ENCODE measurements around the gene RNPEP. TPM values are rescaled to one million over a fixed set of nuclear protein-coding genes. Genes with fewer than 3 reads are reported as not detected.

The RNPEP gene
- total and polyA plus RNA-seq, 2 experiments from 2014 or later: 57.9 to 74.2 TPM

GRCh38 chr1:201946224-201946908, 36.1 kb upstream of the RNPEP start, which contains the start of gene LMOD1:
TSS of gene LMOD1 (minus strand) at chr1:201946548. CDS start at chr1:201946340, 208 bp downstream.
- Histone ChIP-seq H3K4me2 (peak within 1 kb of the TSS; percentile 78), H3K27ac (peak within 1 kb of the TSS; percentile 89), H3K79me2 (peaks cover 5% of the 10 kb centered on the region), H3K4me1 (ENCODE audit: insufficient read depth) (no peaks in the 10 kb centered on the region), H2AFZ (peak within 1 kb of the TSS; percentile 22), H3K27me3 (peaks cover 5% of the 10 kb centered on the region), H3K9me3 (ENCODE audit: low read depth) (no peaks in the 10 kb centered on the region), H3K9me2 (replicated peaks; ENCODE audit: insufficient read depth) (no peaks in the 10 kb centered on the region), H3K4me3 (peak within 1 kb of the TSS; percentile 21), H3K36me3 (replicated peaks; ENCODE audit: insufficient read depth, low read depth) (no peaks in the 10 kb centered on the region), H4K20me1 (ENCODE audit: insufficient read depth, poor library complexity, severe bottlenecking) (no peaks in the 10 kb centered on the region)
- WGBS (ENCODE audit: low lambda C conversion rate, missing lambda C conversion rate): 6% methylated on average over 28 of the region's 28 CpGs
- DNase-seq (ENCODE audit: low spot score): peak; percentile 90
- TF ChIP-seq CTCF (IDR thresholded peaks at IDR 0.05; ENCODE audit: poor library complexity) (no peak), EZH2 (IDR thresholded peaks at IDR 0.05; ENCODE audit: borderline replicate concordance) (no peak), EZH2phosphoT487 (IDR thresholded peaks at IDR 0.05; ENCODE audit: low read depth, severe bottlenecking, unreplicated experiment) (no peak)

GRCh38 chr1:201947697-201948008, 34.8 kb upstream of the RNPEP start:
- no peak for DNase-seq (ENCODE audit: low spot score)
- WGBS (ENCODE audit: low lambda C conversion rate, missing lambda C conversion rate): 61% methylated on average over 3 of the region's 3 CpGs
- H2AFZ ChIP-seq: no peak overlapping the region
- peak overlapping the region; percentile 89 for H3K27ac ChIP-seq
- TF ChIP-seq EZH2phosphoT487 (IDR thresholded peaks at IDR 0.05; ENCODE audit: low read depth, severe bottlenecking, unreplicated experiment) (no peak), CTCF (IDR thresholded peaks at IDR 0.05; ENCODE audit: poor library complexity) (no peak), EZH2 (IDR thresholded peaks at IDR 0.05; ENCODE audit: borderline replicate concordance) (no peak)
- H3K4me1 ChIP-seq (ENCODE audit: insufficient read depth): no peaks in the 10 kb centered on the region
- H3K36me3 ChIP-seq (replicated peaks; ENCODE audit: insufficient read depth, low read depth): no peaks in the 10 kb centered on the region
- peak overlapping the region; percentile 78 for H3K4me2 ChIP-seq
- H4K20me1 ChIP-seq (ENCODE audit: insufficient read depth, poor library complexity, severe bottlenecking): no peaks in the 10 kb centered on the region
- H3K9me3 ChIP-seq (ENCODE audit: low read depth): no peaks in the 10 kb centered on the region
- peaks cover 5% of the 10 kb centered on the region for H3K27me3 ChIP-seq
- peaks cover 5% of the 10 kb centered on the region for H3K79me2 ChIP-seq
- H3K4me3 ChIP-seq: no peak overlapping the region
- H3K9me2 ChIP-seq (replicated peaks; ENCODE audit: insufficient read depth): no peaks in the 10 kb centered on the region

GRCh38 chr1:201949491-201949890, 33.0 kb upstream of the RNPEP start:
- Histone ChIP-seq H3K4me2 (no peak overlapping the region), H3K9me3 (ENCODE audit: low read depth) (no peaks in the 10 kb centered on the region), H3K4me3 (no peak overlapping the region), H3K79me2 (peaks cover 6% of the 10 kb centered on the region), H3K4me1 (ENCODE audit: insufficient read depth) (no peaks in the 10 kb centered on the region), H3K27ac (no peak overlapping the region), H3K36me3 (replicated peaks; ENCODE audit: insufficient read depth, low read depth) (no peaks in the 10 kb centered on the region), H3K27me3 (peaks cover 5% of the 10 kb centered on the region), H2AFZ (no peak overlapping the region), H4K20me1 (ENCODE audit: insufficient read depth, poor library complexity, severe bottlenecking) (no peaks in the 10 kb centered on the region), H3K9me2 (replicated peaks; ENCODE audit: insufficient read depth) (no peaks in the 10 kb centered on the region)
- no peak for DNase-seq (ENCODE audit: low spot score)
- TF ChIP-seq EZH2phosphoT487 (IDR thresholded peaks at IDR 0.05; ENCODE audit: low read depth, severe bottlenecking, unreplicated experiment) (no peak), EZH2 (IDR thresholded peaks at IDR 0.05; ENCODE audit: borderline replicate concordance) (no peak), CTCF (IDR thresholded peaks at IDR 0.05; ENCODE audit: poor library complexity) (no peak)

All from hepatocyte (in vitro differentiated cells).